Effector CD4-positive, alpha-beta T cell (primary cell): ENCODE data around the gene PPP1R14D.
A peak's percentile ranks its signal among the peaks of the same experiment; 100 is the strongest.

ENCODE experiments used
- DNase-seq: peaks from one replicate; pipeline ENCODE4 v3.0.0-alpha.2; 2020

Gene PPP1R14D

DNA sequence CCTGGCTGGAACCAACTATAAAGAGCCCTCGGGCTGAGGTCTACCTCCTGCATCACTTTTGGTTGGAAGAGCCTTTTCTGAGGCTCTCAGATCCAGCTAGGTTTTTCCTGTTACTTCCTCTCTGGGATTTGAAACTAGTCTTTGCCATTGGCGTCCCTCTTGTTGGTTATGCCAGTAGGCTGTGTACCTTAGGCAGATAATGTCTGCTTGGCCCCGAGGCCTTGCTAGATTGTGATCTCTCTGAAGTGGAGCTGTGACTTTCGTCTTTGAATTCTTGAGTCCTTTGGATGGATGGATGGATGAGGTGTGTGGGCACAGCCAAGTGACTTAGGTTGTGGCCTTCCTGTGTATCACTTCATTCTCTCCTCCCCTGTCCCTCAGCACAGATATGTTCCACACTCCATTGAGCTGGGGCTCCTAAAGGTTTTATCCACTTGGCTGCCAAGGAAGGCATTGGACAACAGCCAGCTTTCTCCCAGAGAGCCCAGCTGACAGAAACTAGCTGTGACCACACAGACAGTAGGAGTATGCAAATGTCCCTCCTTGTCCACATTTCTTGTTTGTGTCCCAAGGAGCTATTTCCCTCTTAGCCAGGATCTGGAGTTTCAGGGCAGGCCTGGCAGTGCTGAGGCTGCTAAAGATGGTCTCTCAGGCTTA lies 13.3 kb downstream of the PPP1R14D start:
- no peak for DNase-seq

DNA sequence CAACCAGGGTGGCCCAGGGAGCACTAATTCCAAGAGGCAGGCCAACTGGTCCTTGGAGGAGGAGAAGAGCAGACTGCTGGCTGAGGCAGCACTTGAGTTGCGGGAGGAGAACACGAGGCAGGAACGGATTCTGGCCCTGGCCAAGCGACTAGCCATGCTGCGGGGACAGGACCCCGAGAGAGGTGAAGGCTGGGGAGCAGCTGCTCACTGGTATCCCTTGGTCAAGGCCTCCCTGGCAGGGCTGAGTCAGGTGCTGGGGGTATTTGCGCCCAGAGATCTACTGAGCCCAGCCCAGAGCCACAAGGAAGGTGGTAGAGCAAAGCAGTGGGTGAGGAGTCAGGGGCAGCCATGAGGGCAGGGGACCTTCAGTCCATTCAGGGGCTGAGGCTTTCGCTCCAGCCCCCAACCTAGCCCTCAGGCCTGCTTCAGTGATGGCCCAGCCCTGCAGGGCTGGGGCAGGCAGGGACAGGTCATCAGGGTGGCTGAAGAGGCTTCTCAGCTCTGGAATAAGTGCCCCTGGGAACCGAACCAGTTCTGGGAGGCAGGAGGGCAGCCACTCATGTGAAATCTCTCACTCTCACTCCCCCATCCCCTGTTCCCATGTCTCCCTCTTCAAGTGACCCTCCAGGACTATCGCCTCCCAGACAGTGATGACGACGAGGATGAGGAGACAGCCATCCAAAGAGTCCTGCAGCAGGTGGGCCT lies 15.6 kb downstream of the PPP1R14D start:
- no peak for DNase-seq

GRCh38 chr15:40808861-40809450 lies 19.6 kb downstream of the PPP1R14D start:
- DNase-seq: no peak

DNA sequence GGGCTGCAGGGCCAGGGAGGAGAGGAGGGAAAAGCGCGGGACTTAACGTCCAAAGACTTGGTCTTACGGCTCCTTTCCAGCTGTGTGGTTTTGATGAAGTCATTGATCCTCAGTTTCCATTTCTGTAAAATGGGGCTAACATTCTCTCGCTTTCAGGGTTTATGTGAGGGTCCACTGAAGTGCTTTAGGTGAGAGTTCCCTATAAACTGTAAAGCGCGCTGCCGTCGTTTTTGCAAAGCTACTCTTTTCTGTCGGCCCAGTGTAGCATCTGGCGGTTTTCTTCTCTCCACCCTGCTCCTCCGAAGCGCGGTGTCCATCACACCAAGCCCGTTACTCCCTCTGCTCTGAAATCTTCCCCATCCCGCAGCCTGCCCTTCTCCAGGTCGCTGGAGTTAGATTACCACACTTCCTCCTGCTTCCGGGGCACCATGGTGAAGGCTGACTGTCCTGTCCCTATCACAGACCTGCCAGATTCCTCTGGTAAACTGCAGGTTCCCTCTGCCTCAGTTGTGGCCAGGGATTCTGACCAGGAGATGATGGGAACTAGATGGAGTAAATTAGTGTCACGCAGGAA lies 20.5 kb downstream of the PPP1R14D start:
- no peak for DNase-seq

GRCh38 chr15:40807028-40807887 lies 21.2 kb downstream of the PPP1R14D start, which contains the start of the genes DNAJC17 and ZFYVE19:
DNAJC17 (minus strand) TSS chr15:40807473; CDS start chr15:40807446, 27 bp downstream.
ZFYVE19 (plus strand) TSS chr15:40807089; CDS start chr15:40807590, 501 bp downstream.
- peak; percentile 93 for DNase-seq

GRCh38 chr15:40806672-40807027 lies 21.9 kb downstream of the PPP1R14D start:
- DNase-seq: no peak

- DNase-seq: no peak
These were observed 24.8 kb downstream of the PPP1R14D start for GRCh38 chr15:40803688-40804087.

DNA sequence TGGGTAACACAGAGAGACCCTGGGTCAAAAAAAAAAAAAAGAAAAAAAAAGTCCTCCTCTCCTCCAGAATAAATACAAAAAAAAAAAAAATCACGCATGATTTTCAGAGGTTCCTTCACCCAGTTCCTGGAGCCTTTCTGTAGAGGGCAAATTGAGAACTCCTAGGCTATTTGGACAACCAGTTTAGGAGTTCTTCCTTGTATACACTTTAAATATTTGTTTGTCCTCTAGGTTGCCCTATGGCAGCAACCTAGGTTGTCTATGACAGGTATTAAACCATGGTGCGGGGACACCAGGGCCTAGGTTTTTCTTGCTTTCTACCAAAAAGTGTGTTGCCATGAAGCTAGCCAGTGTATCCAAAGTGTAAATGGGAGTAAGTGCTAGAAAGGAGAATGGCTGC lies 25.4 kb downstream of the PPP1R14D start:
- DNase-seq: no peak

DNA sequence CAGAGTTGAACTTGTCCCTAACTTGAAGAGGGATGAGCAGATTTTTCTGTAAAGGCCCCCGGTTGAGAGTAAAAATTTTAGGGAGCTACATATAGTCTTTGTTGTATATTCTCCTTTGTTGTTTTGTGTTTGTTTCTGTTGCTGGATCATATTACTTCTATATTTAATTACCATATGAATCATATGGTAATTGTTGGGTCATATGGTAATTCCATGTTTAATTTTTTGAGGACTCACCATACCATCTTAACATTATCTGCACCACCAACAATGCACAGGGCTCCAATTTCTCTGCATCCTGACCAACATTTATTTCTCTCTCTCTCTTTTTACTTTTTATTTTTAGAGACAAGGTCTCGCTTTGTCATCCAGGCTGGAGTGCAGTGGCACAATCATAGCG lies 29.0 kb downstream of the PPP1R14D start:
- no peak for DNase-seq

GRCh38 chr15:40796512-40796911 lies 32.0 kb downstream of the PPP1R14D start:
- DNase-seq: no peak

- DNase-seq: no peak
These were observed 32.5 kb downstream of the PPP1R14D start for GRCh38 chr15:40796041-40796440.

- DNase-seq: no peak
These were observed 35.1 kb downstream of the PPP1R14D start for GRCh38 chr15:40793216-40793989.

GRCh38 chr15:40792394-40792793 lies 36.1 kb downstream of the PPP1R14D start:
- DNase-seq: no peak

DNA sequence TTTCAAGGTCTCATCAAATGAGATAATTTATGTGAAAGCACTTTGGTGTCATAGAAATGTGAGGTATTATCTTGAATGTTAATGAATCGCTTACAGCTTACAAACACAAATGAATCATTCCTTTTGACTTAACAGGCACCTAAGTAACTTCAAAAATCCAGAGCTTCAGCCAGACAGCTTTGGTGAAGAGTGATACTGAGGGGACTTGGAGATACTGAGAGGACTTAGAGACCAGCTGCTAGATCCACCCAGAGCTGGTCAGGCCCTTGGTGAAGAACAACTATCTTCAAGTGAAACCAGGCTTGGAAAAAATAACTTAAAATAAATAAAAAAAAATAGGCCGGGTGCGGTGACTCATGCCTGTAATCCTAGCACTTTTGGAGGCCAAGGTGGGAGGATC lies 37.8 kb downstream of the PPP1R14D start:
- DNase-seq: no peak

DNA sequence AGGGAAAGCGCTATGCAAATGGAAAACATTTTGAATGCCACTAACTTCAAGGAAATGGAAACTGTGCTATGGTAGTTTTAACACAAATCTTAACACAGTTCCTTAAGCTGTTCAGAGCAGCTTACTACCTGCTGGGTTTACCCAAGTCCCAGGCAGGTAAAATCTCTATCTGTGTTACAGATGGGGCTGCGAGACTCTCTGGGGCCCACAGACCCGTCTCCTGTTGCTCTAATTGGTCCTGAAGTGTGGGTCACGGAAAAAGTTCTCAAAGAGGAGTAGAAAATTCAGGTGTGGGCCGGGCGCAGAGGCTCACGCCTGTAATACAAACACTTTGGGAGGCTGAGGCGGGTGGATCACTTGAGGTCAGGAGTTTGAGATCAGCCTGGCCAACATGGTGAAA lies 38.5 kb downstream of the PPP1R14D start:
- DNase-seq: no peak

DNA sequence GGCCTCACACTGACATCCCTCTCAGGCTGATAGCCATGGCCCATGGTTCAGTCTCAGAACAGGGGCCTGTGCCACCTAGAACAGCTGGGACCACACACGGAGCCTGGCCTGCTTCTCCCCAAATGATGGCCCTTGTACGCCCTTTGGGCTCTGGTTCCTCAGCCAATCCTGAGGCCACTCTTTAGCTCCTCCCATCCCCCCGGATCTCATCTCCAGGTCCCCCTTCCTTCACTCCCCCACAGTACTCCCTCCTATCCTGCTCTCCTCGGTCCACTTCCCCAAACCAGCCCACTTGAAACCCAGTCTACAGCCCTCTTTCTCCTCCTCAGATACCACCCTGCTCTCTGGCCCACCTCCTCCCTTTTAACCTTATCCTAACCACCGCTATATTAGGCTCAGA lies 39.4 kb downstream of the PPP1R14D start:
- DNase-seq: no peak

DNA sequence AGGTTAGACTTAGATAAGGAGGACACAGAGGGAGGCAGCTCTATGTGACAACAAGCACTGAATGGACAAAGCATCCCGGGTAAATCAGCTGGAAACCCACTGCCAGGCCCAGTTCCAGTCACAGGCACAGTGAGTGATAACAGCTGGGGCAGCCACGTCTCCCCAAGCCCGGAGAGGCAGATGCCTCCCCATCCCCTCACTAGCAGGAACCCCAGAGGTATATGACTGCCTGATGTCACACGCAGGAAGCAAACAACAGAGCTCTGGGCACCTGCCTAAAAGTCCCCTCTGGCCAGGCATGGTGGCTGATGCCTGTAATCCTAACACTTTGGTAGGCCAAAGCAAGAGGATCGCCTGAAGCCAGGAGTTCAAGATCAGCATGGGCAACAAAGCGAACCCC lies 40.5 kb downstream of the PPP1R14D start:
- no peak for DNase-seq

GRCh38 chr15:40787344-40787841 lies 41.1 kb downstream of the PPP1R14D start:
- DNase-seq: peak; percentile 16

DNA sequence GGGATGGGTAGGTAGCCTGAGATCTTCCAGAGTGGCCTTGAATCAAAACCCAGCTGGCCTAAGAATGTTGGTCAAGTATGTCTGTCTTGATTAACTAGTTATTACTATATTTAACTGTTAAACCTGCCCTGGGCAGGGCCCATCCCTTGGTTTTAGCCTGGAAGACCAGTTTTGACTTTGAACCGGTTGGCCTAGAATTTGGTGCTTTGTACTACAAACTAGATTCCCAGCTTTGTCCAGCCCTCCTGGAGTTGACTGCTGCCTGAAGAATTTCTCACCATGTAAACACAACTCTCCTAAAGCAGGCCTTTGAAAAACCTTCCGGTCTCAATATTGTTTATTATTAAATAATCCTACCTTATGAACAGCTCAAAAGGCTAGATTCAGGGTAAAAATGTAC lies 42.7 kb downstream of the PPP1R14D start:
- DNase-seq: no peak

GRCh38 chr15:40785164-40785563 lies 43.3 kb downstream of the PPP1R14D start:
- DNase-seq: no peak

DNA sequence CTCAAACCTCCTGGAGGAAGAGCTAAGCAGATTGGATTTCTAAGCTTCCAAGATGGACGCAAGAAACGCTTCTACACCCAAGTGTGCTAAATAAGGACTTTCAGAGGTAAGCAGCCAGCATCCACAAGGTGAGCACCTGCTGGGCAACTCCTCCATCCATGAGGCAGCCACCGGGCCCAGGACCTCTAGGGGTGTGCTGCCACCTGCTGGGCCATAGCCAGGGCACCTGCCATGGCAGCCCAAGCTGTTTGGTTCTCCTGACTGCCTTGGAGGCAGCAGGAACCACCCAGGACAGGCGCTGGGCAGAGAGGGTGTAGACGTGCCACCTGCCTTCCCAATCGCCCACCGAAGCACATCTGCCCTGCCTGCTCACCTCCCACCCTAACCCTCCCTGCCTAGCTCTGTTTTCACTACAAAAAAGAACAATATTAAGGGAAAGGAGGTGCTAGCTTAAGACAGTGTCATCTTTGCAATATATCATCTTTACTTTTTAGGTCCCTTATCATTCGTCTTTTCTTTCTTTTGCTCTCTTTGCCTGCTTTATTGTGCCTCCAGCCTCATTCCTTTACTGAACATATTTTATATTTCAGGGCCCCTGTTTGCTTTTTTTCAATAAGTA lies 45.8 kb downstream of the PPP1R14D start:
- peak; percentile 77 for DNase-seq
